SK-N-SH (cell line): ENCODE results near the gene AKR1C4. TPM values are rescaled to one million over a fixed set of nuclear protein-coding genes. Genes with fewer than 3 reads are reported as not detected.
"Not testable (repeated sequence)": the region's sequence is repeated elsewhere in the genome, so short reads cannot be mapped to it uniquely, and the experiment has no call there.

Source experiments
- CTCF ChIA-PET: fragments of 300-600, 350-600 bp; formaldehyde crosslinking; extraction: SDS; loops from one replicate; lab custom pipeline; 2021; lab: Yijun Ruan, JAX
- POLR2A ChIA-PET: fragments of 350-600 bp; sonication (Branson Sonifier 250); formaldehyde crosslinking; extraction: SDS; loops from one replicate; lab custom pipeline; 2020; ENCODE audit warnings: antibody characterized with exemption, inconsistent platforms; lab: Yijun Ruan, JAX
- DNase-seq: peaks from one replicate; pipeline ENCODE4 v3.0.0; 2012
- H2AFZ ChIP-seq: fragments of 200-600 bp; sonication (generic); 2 replicates; pipeline ENCODE4 v1.8.1; 2016; ENCODE audit warnings: antibody characterized with exemption, mild to moderate bottlenecking, low read depth
- H3F3A ChIP-seq: fragments of 200-600 bp; sonication (generic); replicated peaks from 2 replicates; pipeline ENCODE3; 2016; ENCODE audit warnings: antibody characterized with exemption, mild to moderate bottlenecking; ENCODE audit not compliant: insufficient read depth
- H3K27ac ChIP-seq, 2 experiments: fragments of 200-500 bp in 1 of 2; fragments of 200-600 bp in 1 of 2; sonication (Bioruptor generic) in 1 of 2; sonication (generic), shearing (Covaris generic) in 1 of 2; 2 replicates each; pipeline versions ENCODE4 v1.5.1 to v1.6.1; 2014 to 2016; ENCODE audit warnings: low read depth in 2 of 2, inconsistent platforms in 1 of 2, low read length in 1 of 2, mild to moderate bottlenecking in 1 of 2, mixed read lengths in 1 of 2
- H3K27me3 ChIP-seq: fragments of 200-600 bp; sonication (generic), shearing (Covaris generic); 2 replicates; pipeline ENCODE4 v1.6.1; 2016; ENCODE audit warnings: mixed run types; ENCODE audit not compliant: insufficient read depth
- H3K36me3 ChIP-seq, 2 experiments: fragments of 200-500 bp in 1 of 2; fragments of 200-600 bp in 1 of 2; sonication (Bioruptor generic) in 1 of 2; sonication (generic) in 1 of 2; replicated peaks in 1 of 2; 2 replicates each; pipeline versions ENCODE3 to v1.5.1; 2014 to 2016; ENCODE audit warnings: low read length in 1 of 2, mild to moderate bottlenecking in 1 of 2; ENCODE audit not compliant: insufficient read depth in 2 of 2, control insufficient read depth in 1 of 2
- H3K4me1 ChIP-seq, 2 experiments: fragments of 200-500 bp in 1 of 2; fragments of 200-600 bp in 1 of 2; sonication (Bioruptor generic) in 1 of 2; sonication (generic), shearing (Covaris generic) in 1 of 2; 2 replicates each; pipeline versions ENCODE4 v1.5.1 to v1.6.1; 2014 to 2016; ENCODE audit warnings: low read depth in 1 of 2, low read length in 1 of 2, mixed run types in 1 of 2; ENCODE audit not compliant: insufficient read depth in 2 of 2, control insufficient read depth in 1 of 2
- H3K4me2 ChIP-seq: fragments of 200-600 bp; sonication (generic), shearing (Covaris generic); 2 replicates; pipeline ENCODE4 v1.6.1; 2017; ENCODE audit warnings: mixed run types
- H3K4me3 ChIP-seq, 2 experiments: fragments of 200-500 bp in 1 of 2; fragments of 200-600 bp in 1 of 2; sonication (Bioruptor generic) in 1 of 2; sonication (generic), shearing (Covaris generic) in 1 of 2; 2 replicates each; pipeline versions ENCODE4 v1.5.1 to v1.8.1; 2014 to 2016; ENCODE audit warnings: low read depth in 2 of 2, inconsistent platforms in 1 of 2, low read length in 1 of 2, mild to moderate bottlenecking in 1 of 2, mixed read lengths in 1 of 2, moderate library complexity in 1 of 2
- H3K79me2 ChIP-seq: fragments of 200-600 bp; sonication (generic); 2 replicates; pipeline ENCODE4 v1.8.1; 2017; ENCODE audit warnings: mild to moderate bottlenecking; ENCODE audit not compliant: insufficient read depth
- H3K9ac ChIP-seq: fragments of 200-600 bp; sonication (generic); 2 replicates; pipeline ENCODE4 v1.6.1; 2017; ENCODE audit warnings: mixed run types
- H3K9me2 ChIP-seq: fragments of 200-600 bp; sonication (generic); 2 replicates; pipeline ENCODE4 v1.6.1; 2017; ENCODE audit warnings: mixed run types
- H3K9me3 ChIP-seq: fragments of 200-600 bp; sonication (generic); 2 replicates; pipeline ENCODE4 v1.6.1; 2017; ENCODE audit warnings: mixed run types, mild to moderate bottlenecking, moderate library complexity
- H4K20me1 ChIP-seq: fragments of 200-600 bp; sonication (generic); 2 replicates; pipeline ENCODE4 v1.6.1; 2017; ENCODE audit warnings: mild to moderate bottlenecking, mixed run types; ENCODE audit not compliant: insufficient read depth
- CTCF ChIP-seq: fragments of 200-600 bp; sonication (generic); IDR thresholded peaks from 2 replicates; pipeline ENCODE4 v1.6.1; 2017; ENCODE audit warnings: antibody characterized with exemption, mild to moderate bottlenecking, moderate library complexity
- EZH2phosphoT487 ChIP-seq: fragments of 200-600 bp; sonication (generic); IDR thresholded peaks from 2 replicates; pipeline ENCODE4 v1.6.1; 2017; ENCODE audit warnings: low read depth, mixed run types, mild to moderate bottlenecking, antibody characterized with exemption, moderate library complexity, borderline replicate concordance
- FOXJ3 ChIP-seq: sonication (generic); formaldehyde crosslinking; IDR thresholded peaks from 2 replicates; pipeline ENCODE4 v1.5.1; 2020; ENCODE audit warnings: mild to moderate bottlenecking, missing genetic modification reagents
- FOXM1 ChIP-seq: IDR thresholded peaks from 2 replicates; pipeline ENCODE4 v1.4.0; 2012; ENCODE audit warnings: low read depth, mild to moderate bottlenecking
- GABPA ChIP-seq: IDR thresholded peaks from 2 replicates; pipeline ENCODE4 v1.4.0; 2012; ENCODE audit warnings: low read depth, mild to moderate bottlenecking
- GATA2 ChIP-seq: sonication (generic); formaldehyde crosslinking; IDR thresholded peaks from 2 replicates; pipeline ENCODE4 v1.5.0; 2020; ENCODE audit warnings: mild to moderate bottlenecking, missing genetic modification reagents
- JUND ChIP-seq: IDR thresholded peaks from 2 replicates; pipeline ENCODE4 v1.4.0; 2012
- MXI1 ChIP-seq: IDR thresholded peaks from 2 replicates; pipeline ENCODE4 v1.6.1; 2012; ENCODE audit warnings: mild to moderate bottlenecking, low read depth, low read length, improper control_type of control experiment
- NFIC ChIP-seq: IDR thresholded peaks from 2 replicates; pipeline ENCODE4 v1.4.0; 2012; ENCODE audit warnings: borderline replicate concordance
- POLR2AphosphoS5 ChIP-seq: IDR thresholded peaks from 2 replicates; pipeline ENCODE4 v1.6.1; 2012; ENCODE audit warnings: low read depth, low read length
- RFX5 ChIP-seq: IDR thresholded peaks from 2 replicates; pipeline ENCODE4 v1.6.1; 2012; ENCODE audit warnings: mild to moderate bottlenecking, improper control_type of control experiment, low read length
- RXRA ChIP-seq: IDR thresholded peaks from 2 replicates; pipeline ENCODE4 v1.4.0; 2012; ENCODE audit warnings: low read depth, mild to moderate bottlenecking, borderline replicate concordance
- SIN3A ChIP-seq: IDR thresholded peaks from 2 replicates; pipeline ENCODE4 v1.6.1; 2012; ENCODE audit warnings: low read depth, mild to moderate bottlenecking, low read length, moderate library complexity, borderline replicate concordance
- SMC3 ChIP-seq: IDR thresholded peaks from 2 replicates; pipeline ENCODE4 v1.6.1; 2012; ENCODE audit warnings: low read depth, low read length, improper control_type of control experiment
- TAF1 ChIP-seq: IDR thresholded peaks from 2 replicates; pipeline ENCODE4 v1.6.1; 2012; ENCODE audit warnings: low read depth, mild to moderate bottlenecking, low read length, moderate library complexity, borderline replicate concordance
- TEAD4 ChIP-seq: IDR thresholded peaks from 2 replicates; pipeline ENCODE4 v1.4.0; 2012; ENCODE audit warnings: mild to moderate bottlenecking, borderline replicate concordance; ENCODE audit not compliant: insufficient read depth
- YY1 ChIP-seq: IDR thresholded peaks from 2 replicates; pipeline ENCODE4 v1.4.0; 2012; ENCODE audit warnings: low read depth, mild to moderate bottlenecking
- WGBS: methylation state at CpG from one replicate; pipeline ENCODE4 v1.1.6; 2017; ENCODE audit warnings: low lambda C conversion rate; 5-methylcytosine and 5-hydroxymethylcytosine counted together
- polyA plus RNA-seq, 3 experiments: library from polyadenylated mRNA; depleted of rRNA; stranded (reverse); fragments of >200 nt; gene quantifications; 2 replicates each; pipeline ENCODE4 v1.2.3, GENCODE V29; 2012

AKR1C4 gene
- polyA plus RNA-seq, 1 of the 3 experiments (the other 2 are of a cell fraction): not detected

DNA sequence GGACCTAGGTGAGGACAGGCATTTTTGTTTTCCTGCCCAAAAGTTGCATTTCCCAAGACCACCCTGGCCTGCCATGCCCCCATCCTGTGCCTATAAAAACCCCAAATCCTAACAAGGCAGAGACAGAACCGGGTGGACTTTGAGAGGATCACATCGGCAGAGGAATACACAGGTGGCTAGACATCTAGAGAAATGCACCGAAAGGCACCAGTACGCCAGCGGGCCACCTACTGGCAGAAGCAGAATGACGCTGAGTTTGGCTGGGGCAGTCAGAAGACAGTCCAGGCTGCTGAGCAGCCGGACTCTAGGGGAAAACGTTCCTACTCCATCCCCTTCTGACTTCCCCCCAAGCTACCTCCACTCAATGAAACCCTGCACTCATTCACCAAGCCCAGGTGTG is 2.8 kb downstream of the AKR1C4 start (continued):
- TF ChIP-seq CTCF: no peak
- TF ChIP-seq POLR2AphosphoS5: no peak
- TF ChIP-seq YY1: no peak
- no peak for TF ChIP-seq FOXM1
- no peak for TF ChIP-seq FOXJ3 (CRISPR knock-in tag)
- no peak for TF ChIP-seq TEAD4
- TF ChIP-seq GABPA: no peak
- TF ChIP-seq GATA2: no peak

GRCh38 chr10:5206799-5207198 is 10.2 kb downstream of the AKR1C4 start:
- 39% methylated on average over 6 of the region's 6 CpGs for WGBS
- no peak for DNase-seq
- no peak overlapping the region for H3K4me3 ChIP-seq
- no peaks in the 10 kb centered on the region for H3K9me2 ChIP-seq
- H3K4me1 ChIP-seq: no peaks in the 10 kb centered on the region
- ChIA-PET CTCF (no interaction called here), POLR2A (no interaction called here)
- H3K27me3 ChIP-seq: no peaks in the 10 kb centered on the region
- no peak overlapping the region for H3K27ac ChIP-seq
- no peak overlapping the region for H3K4me2 ChIP-seq
- no peaks in the 10 kb centered on the region for H3K79me2 ChIP-seq
- no peak overlapping the region for H3K9ac ChIP-seq
- H4K20me1 ChIP-seq: no peaks in the 10 kb centered on the region
- H3K36me3 ChIP-seq: no peaks in the 10 kb centered on the region
- H3K9me3 ChIP-seq: no peaks in the 10 kb centered on the region
- H3F3A ChIP-seq: no peaks in the 10 kb centered on the region
- no peak overlapping the region for H2AFZ ChIP-seq
- TF ChIP-seq SMC3 (no peak), GATA2 (no peak), RXRA (no peak), NFIC (no peak), SIN3A (no peak), TAF1 (no peak), JUND (no peak), CTCF (no peak), EZH2phosphoT487 (no peak), RFX5 (no peak), MXI1 (no peak), FOXJ3 (CRISPR knock-in tag) (no peak)

- H3K9me3 ChIP-seq, H3K27me3 ChIP-seq, DNase-seq, H3K79me2 ChIP-seq, H3K9ac ChIP-seq, H3K36me3 ChIP-seq, H3K9me2 ChIP-seq, H3K4me3 ChIP-seq, H2AFZ ChIP-seq, H3K4me2 ChIP-seq, H4K20me1 ChIP-seq, POLR2A ChIA-PET, H3K4me1 ChIP-seq, H3K27ac ChIP-seq, H3F3A ChIP-seq: not testable (repeated sequence)
- CTCF ChIA-PET: interaction anchor here (1.2 kb wide), 1 partner anchor 174 kb away, joined by 3 read pairs; no protein-coding TSS in a partner anchor
- 50% methylated on average over 1 of the region's 1 CpG for WGBS
Observed at GRCh38 chr10:5209776-5210175, 13.1 kb downstream of the AKR1C4 start.
